SIG-M5 (cell line): Measurements from ENCODE around the gene C1QTNF7.

ENCODE experiments used
- DNase-seq: peaks from one replicate; lab custom pipeline; 2025; lab: John Stamatoyannopoulos, UW

C1QTNF7 gene

DNA sequence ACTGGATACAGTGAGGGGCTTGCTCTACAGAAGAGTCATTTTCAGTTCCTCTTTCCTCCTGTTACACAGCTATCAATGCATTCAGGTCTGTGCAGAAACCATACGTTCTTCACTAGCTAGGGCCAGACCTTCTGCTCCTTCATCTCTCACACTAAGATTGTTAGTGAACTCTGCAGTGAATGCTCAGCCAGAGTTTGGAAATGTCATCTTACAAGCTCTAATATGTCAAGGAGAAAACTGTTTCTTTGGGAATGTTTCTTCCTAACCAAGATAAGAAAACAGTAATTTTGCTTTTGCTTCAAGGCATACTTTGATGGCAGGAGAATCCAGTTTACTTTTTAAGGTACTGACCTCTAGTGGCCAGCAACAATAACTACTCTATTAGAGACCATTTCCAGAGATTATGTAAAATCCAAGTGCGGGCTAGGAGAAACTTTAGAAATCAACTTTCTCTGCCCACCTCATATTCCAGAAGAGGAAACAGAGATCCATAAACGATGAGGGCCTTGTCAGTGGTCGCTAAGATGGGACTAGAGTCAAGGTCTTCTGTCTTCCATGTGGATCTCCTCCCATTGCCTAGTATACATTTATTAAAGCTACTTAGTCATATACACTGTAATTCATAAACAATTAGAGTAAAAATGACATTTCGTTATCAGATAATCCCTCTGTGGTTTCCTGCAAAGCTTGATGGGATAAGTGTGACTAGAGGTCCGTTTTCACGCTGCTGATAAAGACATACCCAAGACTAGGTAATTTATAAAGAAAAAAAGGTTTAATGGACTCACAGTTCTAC, 29.8 kb downstream of the C1QTNF7 start:
- no peak for DNase-seq

DNA sequence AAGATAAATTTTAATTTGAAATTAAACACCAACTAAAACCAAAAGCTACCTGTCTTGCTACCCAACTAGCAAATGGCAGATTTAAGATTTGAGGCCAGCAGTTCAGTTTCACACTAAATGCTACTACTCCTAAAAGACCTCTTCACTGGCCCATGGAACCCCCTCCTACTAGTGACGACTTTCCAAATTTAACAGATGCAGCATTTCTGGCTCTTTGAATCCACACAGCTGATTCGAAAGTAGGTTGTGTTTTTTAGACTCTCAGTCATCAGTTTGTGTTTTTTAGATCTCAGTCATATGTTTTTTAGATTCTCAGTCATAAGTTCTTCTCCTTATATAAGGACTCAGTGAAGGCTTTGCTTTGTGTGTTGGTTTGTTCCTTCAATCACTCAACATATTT, 30.8 kb downstream of the C1QTNF7 start:
- no peak for DNase-seq

DNA sequence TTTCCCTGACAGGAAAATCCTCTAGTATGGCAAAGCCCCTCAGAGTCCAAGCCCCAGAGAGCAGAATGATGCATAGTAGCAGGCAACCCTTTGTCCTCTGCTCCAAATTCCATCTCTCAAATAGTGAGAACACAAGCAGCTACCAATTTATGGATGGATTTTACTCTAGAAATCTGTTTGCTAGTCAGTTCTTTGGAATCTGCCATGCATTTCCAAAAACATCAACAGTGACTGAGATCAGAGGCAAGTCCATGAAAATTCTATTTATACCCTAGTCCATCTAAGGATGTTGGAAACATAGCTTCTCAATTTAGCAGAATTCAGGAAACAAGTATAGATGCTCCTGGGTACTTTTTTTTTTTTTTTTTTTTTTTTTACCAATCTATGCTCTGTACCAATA, 31.9 kb downstream of the C1QTNF7 start:
- no peak for DNase-seq

DNA sequence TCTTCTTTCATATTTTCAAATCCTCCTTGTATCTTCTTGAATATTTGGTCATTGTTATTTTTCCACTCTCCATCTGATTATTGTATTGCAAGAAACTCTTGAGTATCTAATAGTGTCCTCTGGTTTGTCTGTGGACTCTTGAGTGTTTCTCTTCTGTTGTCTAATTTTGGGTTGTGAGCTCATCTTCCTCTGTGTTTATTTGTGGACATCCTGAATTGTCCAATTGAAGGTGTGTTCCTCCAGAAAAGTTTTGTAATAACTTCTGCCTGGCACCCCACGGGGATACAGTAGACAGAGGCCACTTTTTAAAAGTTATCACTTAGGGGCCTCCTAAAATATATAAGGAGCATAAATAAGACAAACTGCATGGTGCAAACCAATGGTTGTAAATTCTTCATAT, 38.8 kb downstream of the C1QTNF7 start:
- DNase-seq = no peak

DNA sequence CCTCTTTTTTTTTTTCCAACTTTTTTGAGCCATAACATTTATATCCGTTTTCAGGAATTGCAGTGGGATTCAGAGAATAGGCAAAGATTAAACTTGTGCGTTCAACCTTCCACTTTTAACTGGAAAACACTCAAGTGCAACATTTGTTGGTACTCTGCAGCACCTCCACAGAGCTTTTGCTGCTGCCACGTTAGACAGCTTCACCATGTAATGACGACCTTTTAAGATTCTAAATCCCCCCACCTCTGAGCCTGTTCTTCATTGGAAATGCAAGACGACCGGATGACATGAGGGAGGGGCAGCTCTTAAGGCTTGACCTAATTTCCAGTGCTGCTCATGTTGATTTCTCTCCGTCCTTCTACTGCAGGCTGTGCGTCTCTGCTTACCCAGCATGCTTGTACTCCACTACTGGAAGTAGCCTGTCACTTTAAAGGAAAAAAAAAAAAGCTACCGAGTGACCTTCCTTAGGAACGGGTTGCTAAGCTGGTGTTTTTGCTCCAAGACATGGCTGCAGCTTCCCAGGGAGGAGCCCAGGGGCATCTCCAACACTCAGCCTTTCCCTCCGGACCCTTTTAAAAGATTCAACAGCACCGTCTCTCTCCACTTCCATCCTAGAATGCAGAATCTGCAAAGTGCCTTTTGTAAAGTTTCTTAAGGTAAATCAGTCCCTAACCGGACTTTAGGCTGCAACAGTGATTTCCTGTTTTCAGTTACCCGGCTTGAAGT, 41.7 kb downstream of the C1QTNF7 start, which contains the start of gene CC2D2A:
CC2D2A (plus strand) TSS at position 481 of the 726 bp plus-strand sequence. CDS start 6,051 bp downstream, outside the sequence.
- no peak for DNase-seq

DNA sequence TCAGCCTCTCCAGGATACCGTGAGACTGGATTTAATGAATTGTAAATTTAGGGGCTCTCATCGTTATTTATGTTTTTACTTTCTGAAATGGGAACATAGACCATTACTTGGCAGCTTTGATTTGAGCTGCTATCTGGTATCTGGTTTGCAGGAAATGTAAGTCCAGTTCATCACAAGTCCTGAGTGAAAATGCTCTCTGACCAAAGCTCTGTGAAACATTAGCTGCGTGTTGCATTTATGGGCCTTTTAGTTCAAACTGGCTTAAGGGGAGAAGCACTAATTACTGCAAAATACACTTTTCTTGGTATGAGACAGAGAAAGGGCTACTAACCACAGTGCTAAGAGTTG, 42.3 kb downstream of the C1QTNF7 start:
- DNase-seq = no peak

DNA sequence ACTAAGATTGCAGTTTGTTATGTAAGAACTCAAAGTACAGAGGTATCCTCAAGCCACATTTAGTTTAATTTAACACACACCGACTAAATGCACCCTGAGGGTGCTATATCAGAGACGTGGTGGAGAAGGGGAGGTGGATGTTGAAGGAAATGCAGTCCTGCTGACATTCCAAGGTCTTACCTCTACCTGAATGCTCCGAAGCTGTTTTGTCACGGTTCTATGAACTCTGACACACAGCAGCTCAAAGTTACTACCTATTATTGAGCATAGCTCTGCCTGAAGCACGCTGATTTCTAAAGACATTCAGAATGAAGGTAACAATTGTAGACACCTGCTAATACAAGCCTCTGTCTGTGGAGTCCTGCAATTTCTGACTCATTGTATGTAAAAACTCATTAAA, 48.6 kb downstream of the C1QTNF7 start:
- no peak for DNase-seq

DNA sequence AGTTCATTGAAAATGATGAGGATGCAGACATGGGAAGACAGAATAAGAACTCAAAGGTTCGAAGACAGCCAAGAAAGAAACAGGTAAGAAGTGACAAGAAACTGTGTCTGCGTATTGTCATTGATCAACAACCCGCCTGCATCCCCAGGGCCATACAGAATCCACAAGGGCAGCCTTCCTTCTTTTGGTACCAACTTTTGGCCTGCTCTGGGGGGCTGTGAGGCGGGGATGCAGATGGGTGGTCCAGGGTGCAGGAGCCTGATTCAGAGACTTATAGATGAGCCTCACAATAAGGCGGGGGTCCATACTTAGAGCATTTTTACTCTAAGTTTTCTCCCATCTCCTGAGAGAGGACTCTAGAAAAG, 50.9 kb downstream of the C1QTNF7 start:
- DNase-seq = no peak

DNA sequence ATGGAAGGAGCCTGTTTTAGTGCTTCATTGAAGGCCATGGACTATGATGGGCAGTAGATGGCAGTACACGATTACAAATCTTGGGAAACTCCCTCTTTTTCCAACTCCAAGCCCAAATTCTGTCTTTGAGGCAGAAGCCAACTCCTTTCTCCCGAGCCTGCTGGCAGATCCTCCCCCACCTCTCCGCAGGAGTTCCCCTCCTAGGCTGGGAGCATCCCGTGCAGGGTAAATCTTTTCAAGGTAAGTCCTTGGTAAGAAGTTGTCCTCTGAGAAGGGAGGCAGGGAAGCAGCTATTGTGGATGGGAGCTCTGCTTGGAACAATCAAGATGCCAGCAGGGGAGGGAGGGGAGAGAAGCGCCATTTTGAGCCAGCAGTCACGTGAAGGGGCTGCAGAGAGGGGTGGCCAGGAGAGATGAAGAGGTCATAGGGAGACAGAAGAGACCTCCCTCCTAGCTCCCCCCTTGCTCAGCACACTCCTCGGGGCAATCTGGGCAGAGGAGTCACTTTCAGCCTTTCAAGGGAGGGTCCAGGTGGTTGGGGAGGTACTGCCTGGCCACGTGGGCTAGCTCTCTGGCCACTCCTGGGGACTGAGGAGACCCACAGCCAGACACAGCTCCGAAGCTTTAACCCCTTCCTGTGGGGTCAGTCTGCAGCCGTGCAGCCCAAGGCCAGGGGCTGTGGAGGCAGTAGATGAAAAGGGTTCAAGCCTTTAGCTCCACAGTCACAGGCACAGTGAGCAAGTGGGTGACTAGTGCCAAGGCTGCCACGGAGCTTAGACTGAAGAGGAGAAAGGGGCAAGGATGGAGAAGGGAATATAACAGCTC, 51.5 kb downstream of the C1QTNF7 start:
- no peak for DNase-seq

DNA sequence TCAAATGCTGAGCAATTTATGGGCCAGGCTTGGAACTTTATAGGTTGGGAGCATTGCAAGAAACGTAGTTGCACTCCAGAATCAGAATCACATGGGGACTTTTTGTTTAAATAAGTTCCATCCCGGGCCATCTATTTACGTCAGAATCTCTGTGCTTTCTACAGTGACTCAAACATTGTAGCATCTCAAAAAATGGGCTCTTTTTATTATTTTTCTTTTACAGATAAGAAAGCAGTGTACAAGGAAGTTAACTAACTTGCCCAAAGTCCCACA, 52.0 kb downstream of the C1QTNF7 start:
- no peak for DNase-seq

DNA sequence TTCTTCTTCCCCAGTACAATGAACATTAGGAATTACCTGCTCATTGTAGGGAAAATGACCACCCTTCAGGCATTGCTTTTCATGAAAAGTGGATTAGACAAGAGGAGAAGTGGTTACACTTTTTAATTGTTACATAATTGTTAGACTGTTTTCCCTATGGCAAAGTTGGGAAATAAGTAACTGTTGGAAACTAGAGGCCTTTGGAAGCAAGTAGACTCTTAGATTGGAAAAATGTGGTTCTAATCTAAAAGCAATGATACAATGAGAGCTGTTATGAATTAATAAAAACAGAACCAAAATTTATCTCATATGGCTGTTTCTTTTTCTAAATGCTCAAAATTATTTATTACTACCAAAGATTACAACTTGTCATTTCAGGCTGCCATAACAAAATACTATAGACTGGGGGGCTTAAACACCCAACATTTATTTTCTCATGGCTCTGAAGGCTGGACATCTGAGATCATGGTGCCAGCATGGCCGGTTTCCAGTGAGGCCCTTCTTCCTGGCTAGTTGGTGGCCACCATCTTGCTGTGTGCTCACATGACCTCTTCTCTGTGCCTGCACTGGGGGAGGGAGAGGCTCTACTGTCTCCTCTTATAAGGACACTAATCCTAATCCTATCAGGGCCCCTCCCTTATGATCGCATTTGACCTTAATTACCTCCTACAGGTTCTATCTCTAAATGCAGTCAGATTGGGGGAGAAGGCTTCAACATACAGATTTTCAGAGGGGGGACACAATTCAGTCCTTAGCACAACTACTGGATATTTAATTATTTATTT, 54.3 kb downstream of the C1QTNF7 start:
- DNase-seq = no peak

DNA sequence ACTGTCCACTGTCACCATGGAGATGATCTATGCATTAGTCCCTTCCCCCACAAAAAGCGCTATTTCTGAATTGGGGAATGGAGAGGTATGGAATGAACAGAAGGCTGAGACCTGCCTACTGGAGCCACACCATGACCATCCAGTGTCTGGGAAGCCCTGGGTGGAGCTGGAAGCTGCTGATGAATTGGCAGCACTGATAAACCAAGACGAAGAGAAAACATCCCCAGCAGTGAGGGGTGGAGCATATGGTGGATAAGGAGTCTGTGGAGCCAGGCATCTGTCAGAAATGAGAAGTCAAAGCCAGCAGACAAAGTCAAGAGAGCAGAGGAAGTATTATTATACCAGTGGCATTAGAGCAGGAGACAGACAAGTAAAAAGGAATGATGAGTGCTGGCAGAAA, 55.0 kb downstream of the C1QTNF7 start:
- no peak for DNase-seq

DNA sequence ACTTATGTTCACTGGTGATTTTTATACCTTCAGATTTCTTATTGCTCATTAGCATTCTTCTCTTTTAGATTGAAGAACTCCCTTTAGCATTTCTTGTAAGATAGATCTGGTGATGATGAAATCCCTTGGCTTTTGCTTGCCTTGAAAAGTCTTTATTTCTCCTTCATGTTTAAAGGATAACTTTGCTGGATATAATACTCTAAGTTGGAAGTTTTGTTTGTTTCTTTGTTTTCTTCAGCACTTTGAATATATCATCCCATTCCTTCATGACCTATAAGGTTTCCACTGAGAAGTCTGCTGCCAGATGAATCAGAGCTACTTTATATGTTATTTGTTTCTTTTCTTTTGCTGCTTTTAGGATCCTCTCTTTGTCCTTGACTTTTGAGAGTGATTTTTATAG, 60.3 kb downstream of the C1QTNF7 start:
- no peak for DNase-seq

DNA sequence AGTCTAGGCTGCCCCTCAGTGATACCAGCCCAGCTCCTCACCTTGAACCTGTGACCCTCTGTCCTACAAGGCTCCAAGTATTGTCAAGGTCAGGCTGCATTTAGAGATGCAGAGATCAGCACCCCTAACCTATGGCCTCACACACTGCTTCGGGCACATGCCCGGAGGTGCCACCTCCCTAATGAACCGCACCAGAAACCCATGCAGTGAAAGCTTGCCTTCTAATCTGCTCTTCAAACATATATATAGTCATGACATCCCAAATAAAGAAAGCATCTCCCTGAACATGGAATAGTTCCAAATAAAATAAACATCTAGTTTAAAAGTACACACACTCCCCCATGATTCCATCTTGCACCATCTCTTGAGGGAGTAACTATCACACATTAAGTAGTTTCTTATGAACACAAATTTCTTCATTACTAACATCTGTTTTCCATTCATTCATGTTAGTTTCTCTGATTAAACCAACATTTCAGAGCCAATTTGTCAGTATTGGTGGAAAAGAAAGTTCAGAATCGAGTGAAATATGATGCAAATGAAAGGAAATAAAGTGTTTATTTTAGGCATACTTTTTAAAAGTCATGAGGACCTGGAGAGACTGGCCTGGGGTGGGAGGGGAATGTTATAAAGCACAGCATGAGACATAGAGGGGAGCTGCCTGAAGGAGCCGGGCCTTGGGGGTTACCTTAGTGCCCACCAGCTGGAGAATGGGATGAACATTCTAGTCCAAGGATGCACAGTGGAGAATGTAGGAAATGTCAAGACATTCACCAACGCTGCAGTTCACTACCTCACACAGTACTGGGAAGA, 61.0 kb downstream of the C1QTNF7 start:
- DNase-seq = no peak

DNA sequence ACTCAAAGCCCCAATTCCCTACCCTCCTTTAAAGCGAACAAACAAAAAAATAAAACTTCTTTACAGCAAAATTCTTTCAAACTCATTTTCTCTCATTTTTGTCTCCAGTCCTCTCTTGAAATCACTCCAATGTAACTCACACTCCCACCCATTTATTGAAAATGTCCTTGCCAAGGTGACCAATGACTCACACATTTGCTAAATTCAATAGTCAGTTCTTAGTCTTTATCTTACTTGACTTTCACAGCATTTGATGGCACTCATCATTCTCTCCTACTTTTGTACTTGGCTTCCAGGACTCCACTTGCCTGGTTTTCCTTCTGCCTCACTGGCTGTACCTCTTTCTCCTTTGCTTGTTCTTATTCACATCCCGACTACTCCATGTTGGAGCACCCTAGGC, 61.7 kb downstream of the C1QTNF7 start:
- DNase-seq = no peak

DNA sequence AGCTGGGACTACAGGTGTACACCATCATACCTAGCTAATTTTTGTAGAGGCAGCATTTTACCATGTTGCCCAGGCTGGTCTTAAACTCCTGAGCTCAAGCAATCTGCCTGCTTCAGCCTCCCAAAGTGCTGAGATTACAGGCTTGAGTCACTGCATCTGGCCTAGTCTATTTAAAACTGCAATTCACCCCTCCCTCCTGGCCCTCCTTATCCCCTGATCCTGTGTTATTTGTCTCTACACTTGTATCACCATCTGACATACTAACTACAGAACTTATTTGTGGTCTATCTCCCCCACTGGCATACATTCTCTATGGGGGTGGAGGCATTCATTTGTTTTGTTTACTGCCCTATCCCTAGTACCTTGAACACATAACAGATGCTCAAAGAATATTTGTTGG, 65.6 kb downstream of the C1QTNF7 start:
- DNase-seq = no peak

DNA sequence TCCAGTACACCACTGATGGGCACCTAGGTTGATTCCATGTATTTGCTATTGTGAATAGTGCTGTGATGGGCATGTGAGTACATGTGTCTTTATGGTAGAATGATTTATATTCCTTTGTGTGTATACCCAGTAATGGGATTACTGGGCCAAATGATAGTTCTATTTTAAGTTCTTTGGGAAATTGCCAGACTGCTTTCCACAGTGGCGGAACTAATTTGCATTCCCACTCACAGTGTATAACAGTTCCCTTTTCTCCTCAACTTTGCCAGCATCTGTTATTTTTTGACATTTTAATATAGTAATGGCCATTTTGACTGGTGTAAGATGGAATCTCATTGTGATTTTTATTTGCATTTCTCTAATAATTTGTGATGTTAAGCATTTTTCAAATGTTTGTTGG, 67.8 kb downstream of the C1QTNF7 start:
- DNase-seq = no peak
